DOHH2 (cell line): ENCODE measurements around the gene NDC80.

Source experiments
- CTCF ChIP-seq: fragments of 200-600 bp; sonication (generic); IDR thresholded peaks from one replicate; pipeline ENCODE4 v1.5.1; 2014; ENCODE audit warnings: antibody characterized with exemption, mild to moderate bottlenecking, low read depth, low read length; ENCODE audit not compliant: poor library complexity, severe bottlenecking
- EZH2phosphoT487 ChIP-seq: fragments of 200-600 bp; sonication (generic); IDR thresholded peaks from 2 replicates; pipeline ENCODE4 v1.6.1; 2017; ENCODE audit warnings: borderline replicate concordance, mild to moderate bottlenecking, antibody characterized with exemption, low read length, moderate library complexity, mixed read lengths

- TF ChIP-seq CTCF (no peak), EZH2phosphoT487 (no peak)
These were observed 32.5 kb upstream of the NDC80 start for GRCh38 chr18:2538844-2539243.
